Activated naive CD4-positive, alpha-beta T cell treated with Interleukin-2 at 50 U/mL for 16 hours (primary cell): ENCODE data around the gene SPTBN5.

ENCODE experiments used
- DNase-seq: peaks from one replicate; pipeline ENCODE4 v3.0.0-alpha.2; 2020

SPTBN5 gene

DNA sequence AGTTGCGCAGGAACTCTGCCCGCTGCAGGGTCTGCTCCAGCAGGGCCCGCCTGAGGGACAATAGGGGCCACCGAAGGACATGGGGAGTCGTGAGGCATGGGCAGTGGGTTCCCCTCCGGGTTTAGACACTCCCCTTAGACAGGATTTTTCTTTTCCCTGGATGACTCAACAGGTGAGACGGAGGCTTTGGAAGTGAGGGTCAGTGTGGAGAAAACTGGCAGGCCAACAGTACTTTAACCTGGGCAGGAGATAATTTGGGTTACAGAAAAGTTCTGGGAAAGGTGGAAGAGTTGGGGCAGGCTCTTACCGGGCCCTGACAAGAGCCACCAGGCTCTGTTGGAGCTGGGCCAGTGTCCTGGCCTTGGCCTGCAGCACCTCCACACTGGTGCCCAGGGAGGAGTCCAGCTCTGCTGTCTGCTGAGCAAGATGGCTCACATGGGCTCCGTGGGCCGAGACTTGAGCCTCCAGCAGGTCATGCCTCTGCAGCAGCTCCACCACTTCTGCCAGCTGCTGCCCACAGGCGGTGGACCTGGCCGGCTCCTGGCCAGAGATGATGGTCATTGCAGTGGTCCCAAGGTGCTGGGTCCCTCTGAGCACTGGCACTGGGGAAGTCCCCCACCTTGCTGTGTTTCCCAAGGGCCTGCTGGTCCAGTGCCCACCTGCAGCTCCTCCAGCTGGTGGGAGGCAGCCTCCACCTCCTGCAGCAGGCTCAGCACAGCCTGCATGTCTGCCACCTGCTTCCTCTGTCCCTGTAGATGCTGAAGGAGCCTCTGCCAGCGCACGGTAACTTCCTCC is 11.0 kb downstream of the SPTBN5 start:
- no peak for DNase-seq

DNA sequence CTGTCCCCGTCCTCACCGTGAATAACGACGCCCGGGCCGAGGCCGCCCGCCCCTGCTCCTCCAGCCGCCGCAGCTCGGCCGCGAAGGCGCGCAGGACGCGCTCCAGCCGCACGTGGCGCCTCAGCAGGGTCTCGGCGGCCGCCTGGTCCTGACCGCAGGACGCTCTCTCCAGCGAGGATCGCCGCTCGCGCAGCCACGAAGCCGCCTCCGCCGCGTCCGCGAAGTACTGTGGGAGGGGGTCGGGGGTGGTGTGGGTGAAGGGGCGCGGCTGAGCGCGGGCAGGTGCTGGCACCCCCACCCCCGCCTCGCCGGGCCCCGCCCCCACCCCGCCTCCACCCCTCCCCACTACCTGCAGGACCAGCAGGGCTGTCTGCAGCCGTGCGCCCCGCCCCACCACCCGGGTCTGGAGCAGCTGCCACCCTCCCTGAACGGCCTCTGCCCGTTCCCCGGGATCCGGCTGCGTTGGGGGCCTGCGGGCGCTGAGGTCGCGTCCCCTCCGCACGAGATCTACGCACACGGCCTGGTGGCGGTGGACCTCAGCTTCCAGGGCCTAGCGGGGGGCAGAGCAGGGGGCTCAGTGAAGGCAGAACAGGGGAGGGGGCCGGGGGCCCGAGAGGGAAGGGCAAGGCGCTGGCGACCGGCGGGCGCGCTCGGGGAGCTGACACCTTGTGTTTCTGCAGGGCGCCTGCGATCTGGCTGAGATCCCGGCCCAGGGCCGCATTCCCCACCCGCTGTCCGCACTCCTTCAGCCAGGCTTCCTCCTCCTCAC is 11.7 kb downstream of the SPTBN5 start:
- no peak for DNase-seq

DNA sequence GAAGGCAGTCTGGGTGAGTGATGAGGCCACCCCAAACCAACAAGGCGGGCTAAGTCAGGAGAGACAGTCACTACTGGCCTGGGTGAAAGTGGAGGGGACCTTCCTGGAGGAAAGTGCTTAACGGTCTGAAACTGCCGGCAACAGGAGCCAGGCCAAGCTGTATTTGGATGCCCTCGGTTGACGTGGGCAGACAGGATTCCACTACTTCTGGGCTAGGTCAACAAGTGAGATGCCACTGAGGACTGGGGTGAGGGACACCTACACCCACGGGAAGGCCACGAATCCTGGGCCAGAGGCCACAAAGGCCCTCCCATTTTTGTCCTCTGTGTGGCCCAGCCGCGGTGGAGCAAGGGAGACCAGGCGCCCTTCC is 12.3 kb downstream of the SPTBN5 start:
- DNase-seq: no peak

DNA sequence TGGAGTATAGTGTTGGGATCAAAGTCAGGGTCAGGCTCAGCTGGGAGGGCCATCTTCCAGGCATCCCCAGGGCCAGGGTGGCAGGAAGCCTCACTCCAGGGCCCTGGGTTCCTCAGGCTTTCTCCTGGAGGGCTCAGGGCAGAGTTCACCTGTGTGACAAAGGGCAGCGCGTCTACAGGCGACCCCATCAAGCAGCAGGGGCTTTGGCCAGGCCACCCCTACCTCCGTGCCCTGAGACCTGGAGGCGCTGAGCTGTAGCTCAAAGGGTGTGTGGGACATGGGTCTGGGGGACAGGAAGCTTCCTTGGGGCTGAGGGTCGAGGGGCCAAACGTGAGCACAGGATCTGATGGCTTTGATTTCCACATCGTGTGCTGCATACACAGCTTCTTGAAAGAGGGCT is 12.8 kb downstream of the SPTBN5 start:
- DNase-seq: no peak

DNA sequence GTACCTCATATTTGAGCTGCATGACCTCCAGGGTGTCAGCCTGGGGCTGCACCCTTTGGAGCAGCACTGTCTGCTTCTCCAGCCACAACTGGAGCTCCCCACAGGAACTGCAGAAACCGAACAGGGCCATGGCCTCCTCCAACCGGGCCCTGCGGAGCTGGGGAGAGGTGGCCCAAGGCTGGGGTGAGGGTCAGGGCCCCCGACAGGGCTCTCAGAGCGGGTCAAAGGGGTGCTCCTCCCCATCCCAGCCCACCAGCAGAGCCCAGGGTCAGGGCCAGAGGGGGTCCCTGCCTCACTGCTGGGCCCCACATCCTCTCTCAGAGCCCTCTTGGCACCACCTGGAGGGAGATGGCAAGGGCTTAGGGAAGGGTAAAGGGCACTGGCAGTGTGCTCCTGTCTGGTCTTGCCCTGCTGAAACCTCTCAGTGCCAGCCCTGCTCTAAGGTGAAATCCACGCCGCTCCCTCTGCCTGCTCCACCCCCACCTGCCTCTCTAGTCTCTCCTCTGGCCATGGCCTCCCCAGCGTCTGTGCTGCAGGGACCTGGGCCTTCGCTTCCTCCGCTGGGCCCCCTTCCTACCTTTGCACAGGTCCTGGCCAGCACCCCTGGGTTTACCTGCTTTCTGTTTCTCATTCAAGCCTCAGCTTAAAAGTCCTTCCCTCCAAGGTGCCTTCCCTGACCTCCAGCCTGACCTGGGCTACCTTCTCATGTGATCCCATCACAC is 13.5 kb downstream of the SPTBN5 start:
- DNase-seq: no peak

DNA sequence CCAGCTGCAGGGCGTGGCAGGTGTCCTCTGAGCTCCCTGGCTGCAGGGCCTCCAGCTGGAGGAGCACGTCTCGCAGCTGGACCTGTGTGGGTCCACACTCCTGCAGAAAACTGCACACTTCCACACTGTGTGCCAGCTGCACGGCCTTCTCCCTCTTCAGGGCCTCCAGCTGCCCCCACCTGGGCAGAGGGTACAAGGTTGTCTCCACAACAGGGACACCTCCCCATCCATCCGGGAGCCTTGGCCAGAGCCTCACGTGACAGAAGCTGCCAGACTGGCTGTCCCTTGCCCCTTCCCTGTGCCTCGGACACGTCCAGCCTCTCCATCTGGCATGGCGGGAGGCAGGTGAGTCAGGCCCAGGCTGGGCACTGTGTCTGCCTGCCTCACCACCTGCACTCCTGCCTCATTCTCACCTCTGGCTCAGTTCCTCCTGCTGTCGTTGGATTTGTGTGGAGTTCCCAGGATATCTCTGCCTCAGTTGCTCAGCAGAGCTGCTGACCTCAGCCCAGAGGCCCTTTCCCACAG is 14.5 kb downstream of the SPTBN5 start:
- DNase-seq: no peak

DNA sequence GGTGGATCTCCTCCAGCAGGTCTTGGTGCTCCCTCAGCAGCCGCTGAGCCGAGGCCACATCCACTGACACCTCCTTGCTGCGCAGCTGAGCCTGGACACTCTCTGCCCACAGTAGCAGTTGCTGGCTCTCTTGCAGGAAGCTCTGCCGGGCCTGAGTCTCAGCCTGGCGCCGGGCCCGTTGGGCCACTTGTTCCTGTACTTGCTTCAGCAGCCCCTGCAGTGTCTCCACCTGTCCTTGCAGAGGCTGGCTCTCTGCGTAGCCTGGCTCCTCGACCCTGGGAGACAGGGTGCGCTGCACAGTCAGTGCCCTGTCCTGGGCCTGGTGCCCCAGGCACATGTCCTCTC is 15.5 kb downstream of the SPTBN5 start:
- DNase-seq: no peak

DNA sequence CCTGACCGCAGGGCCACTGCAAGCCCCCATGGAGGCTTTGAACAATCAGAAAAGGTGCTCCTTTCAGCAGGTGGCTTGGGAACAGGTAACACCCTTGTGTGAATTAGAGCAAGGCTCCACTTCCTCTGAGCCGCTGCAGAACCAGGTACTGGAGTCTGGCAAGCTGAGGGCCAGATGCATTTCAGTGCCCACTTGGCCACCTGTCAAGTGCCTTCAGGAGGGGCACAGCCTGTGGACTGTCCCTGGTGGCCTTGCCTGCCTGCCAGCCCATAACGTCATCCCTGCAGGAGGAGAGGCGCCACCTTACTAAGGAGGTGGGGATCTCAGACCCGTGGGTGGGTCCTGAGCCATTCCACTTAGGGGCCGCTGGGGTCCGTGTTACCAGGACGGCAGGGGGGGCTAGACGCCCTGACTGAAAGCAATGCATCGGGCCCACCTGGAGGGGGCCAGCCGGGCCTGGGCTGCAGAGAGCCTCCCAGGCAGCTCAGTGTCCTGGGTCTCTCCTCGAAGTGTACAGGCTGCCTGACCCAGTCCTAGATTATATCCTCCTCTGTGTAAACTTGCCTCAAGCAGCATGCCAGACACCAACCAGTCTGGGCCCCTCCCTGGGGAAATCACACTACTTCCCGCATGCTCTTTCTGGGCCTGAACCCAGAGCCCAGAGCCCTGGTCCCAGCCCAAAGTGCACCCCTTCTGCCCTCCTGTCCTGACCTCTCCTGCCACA is 16.1 kb downstream of the SPTBN5 start:
- no peak for DNase-seq

DNA sequence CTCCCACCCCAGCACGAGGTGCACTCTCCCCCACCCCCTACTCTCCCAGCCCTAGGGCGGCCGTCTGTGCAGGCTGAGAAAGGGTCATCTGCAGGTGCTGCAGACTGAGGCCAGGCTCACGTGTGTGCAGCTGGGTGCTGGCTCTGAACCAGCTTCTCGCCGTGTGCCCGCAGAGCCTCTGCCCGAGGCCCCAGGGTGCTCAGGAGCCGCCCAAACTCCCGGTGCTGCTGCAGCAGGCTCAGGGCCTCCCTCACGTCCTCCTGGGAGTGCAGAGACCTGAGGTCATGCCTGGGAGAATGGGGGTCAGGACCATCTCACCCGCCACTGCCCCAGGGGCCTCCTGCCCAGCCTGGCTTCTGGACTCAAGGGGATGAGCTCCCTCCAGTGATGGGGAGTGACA is 17.2 kb downstream of the SPTBN5 start:
- no peak for DNase-seq

DNA sequence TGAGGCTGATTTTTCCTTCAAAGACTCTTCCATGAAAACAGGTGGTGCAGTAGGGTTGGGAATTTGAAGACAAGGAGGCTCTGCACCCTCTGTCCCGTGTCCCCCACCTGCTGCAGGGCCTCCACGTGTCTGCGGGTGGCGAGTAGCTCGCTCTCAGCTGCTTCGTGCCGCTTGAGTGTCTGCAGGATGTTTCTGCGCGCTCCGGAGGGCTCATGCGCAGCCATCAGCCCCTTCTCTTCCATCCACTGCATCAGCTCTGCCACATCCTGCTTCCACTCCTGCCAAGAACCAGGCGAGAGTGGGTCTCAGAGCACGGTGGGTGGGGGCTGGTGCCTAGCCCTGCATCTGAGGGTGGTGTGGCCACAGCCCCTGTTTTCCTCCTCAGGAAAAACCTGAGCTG is 17.8 kb downstream of the SPTBN5 start:
- DNase-seq: no peak

DNA sequence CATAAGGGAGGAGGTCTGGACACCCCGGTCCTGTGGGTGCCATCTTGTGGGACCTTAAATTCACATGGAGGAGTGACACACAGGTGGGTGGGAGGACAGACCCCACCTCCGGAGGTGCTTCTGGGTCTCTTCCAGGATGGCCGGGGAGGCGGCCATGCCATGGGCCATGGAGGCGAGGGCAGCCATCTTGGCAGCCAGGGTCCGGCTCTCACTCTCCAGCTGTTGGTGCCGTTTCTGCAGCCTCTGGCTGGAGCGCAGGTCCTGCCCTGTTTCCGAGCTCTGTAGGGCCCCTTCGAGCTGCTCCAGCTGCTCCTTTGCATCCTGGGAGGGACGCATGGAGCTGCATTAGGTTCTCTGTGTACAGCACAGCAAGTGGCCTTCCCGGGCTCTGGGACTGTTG is 19.1 kb downstream of the SPTBN5 start:
- DNase-seq: no peak

DNA sequence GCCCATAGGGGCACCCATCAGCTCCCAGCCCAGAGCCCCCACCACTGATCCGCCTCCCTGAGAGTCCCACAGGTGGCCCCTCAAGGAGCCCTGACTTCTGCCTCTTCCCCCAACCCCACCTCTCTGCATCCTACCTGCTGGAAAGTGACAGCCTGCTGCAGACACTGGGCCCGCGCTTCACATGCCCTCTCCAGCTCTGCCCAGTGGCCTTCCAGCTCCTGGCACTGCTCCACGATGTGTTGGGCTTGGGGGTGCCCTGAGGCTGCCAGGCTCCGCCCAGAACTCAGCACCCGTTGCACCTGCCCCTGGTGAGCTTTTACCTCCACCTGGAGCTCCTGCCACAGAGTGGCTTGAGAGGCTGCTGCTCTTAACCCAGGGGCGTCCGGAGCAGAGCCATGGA is 20.1 kb downstream of the SPTBN5 start:
- no peak for DNase-seq

DNA sequence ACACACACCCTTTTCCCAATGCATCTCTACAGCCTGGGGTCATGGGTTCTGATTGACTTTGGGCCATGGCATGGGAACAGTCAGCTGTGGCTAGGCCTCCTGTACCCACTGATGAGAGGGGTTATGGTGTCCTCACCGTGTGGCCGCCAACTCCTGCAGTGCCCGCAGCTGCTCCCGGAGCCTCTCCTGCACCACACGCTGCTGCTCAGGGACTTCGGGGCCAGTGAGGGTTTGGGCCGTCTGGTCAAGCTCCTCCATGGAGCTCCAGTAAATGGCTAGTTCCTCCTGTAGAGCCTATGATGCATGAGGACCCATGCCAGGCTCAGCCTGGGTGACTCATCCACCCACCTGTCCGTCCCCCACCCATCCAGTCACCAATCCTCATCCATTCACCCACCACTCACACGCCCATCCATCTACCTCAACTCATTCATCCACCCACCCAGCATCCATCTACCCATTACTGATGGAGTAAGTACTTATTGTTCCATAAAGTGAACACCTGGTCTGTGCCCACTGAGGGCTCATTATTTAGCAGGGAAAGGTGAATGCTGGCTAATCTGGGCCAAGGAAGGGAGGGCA is 21.6 kb downstream of the SPTBN5 start:
- no peak for DNase-seq

DNA sequence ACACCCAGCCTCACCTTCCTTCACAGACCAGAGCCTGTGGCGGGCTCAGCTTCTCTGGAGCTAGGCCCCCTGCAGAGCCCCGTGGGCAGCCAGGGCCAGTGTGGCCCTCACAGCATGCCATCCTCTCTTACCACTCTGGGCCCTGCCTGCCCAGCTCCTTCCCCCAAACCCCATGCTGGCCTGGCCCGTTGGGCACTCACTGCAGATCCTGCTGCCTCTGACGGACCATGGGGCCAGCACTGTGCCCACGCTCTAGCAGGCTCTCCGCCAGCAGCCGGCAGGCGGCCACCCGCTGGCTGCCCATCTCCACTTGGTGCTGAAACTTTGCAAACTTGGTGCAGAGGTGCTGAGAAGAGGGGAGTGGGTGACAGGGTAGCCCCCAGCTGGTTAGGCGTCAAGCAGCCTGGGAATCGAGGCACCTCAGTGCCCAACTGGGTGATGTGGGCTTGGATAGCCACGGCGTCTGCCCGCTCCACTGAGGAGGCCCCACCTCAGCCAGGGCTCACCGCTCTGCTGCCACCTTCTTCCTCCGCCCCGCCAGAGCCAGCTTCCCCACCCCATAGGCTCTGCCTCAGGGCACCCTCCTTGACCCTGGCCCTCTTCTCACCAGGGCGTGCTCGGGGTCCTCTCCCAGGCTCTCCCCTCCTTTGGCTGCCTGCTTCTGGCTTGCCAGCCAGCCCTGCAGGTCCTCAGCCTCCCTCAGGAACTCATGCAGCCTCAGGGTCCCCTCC is 22.5 kb downstream of the SPTBN5 start:
- DNase-seq: no peak

DNA sequence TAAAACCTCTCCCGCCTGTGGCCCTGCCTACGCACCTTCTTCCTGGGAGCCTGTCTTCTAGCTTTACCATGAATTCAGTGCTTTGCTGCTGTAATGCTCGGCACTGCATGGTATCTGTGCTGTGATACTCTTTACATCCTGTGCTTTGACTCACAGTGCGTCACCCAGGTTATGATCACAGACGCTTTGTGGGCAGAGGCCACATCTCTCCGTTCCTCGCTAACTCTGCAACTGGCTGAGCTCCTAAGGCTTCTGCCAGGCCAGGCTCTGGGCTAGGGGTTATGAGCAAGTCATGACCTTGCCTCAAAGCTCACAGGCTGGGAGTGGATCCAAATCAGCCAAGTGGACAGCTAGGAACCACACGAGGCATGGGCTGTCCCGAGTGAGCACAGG is 23.2 kb downstream of the SPTBN5 start:
- DNase-seq: peak; percentile 55

DNA sequence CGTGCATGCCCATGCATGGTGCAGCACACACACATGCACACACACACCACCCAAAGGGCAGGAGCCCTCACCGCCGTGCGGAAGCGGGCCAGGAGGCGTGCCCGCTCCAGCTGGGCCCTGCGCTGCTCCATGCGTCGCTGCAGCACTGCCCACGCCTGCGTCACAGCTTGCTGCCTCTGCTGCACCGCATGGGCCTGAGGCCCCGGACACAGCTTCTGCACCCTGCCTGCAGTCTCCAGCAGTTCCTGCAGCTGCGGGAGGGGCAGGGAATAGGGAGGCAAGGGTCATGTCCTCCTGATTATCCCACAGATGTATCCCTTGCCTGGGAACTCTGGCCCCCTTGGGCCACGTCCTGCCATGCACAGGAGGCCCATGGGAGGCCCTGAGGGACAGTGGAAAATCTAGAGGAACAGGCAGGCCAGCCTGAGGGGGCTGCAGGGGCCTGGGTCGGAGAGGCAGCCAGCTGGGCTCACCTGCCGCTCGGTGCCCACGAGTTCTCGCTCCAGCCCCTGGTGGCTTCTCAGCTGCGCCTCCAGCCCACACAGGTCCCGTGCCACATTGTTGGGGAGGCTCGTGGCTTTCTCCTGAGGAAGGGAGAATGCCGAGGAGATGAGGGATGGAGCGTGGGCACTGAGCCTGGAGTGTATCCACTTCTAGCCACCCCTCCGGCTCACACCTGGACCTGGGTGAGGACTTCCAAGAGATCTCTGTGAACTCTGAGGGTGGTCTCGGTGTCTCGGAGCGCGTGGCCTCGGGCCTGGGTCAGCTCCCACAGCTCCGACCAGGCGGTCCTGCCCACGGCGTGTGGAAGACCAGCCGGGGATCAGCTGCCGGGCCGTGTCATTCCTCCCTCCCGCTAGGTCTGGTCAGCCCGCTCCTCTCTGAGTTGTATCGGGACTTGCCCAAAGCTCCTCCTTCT is 23.8 kb downstream of the SPTBN5 start:
- no peak for DNase-seq

DNA sequence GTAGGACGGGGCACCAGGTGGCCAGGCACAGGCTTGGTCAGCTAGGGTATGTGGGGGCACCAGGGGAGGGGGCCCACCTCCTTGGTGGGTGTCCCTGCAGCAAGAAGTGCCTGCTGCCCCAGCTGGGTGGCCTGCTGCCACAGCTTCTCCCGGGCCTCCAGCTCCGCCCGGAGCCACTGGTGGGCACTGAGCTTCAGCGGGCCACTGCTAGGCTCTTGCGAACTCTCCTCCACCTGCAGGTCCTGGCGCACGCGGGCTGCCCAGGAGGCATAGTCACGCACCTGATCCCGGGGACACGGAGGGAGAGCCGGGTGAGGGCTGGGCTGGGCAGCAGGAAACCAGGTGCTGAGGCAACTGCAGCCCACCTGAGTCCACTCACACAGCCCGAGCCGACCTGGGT is 25.5 kb downstream of the SPTBN5 start:
- no peak for DNase-seq

DNA sequence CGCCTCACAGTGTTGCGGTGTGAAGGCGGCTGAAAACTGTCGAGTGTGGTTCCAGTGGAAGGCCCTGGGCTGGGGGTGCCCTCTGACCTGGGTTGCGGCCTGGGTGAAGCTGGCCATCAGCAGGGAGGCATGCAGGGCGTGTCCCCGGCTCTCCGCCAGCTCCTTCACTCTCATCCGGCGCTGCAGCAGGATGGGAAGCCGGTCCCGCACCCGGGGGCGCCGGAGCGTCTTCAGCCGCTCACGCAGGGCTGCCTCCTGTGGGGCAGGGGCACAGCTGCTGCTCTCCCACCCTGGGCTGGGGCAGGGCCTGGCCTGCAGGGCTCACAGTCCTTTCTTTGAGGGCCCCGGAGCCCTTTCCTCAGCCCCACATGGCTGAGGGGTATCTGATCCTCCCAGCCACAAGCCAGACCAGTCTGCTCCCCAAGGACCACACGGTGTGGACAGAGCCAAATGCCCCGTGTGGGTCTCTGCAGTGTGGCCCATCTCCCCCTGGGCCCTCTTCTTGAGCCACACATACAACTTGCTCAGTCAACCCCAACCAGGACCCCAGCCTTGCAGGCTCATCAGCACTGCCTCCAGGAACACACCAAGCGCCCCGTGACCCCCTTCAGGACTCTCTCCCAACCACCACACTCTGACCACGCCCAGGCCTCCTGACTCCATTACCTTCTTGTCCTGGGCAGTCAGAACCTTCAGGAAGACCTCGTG is 26.8 kb downstream of the SPTBN5 start:
- no peak for DNase-seq

DNA sequence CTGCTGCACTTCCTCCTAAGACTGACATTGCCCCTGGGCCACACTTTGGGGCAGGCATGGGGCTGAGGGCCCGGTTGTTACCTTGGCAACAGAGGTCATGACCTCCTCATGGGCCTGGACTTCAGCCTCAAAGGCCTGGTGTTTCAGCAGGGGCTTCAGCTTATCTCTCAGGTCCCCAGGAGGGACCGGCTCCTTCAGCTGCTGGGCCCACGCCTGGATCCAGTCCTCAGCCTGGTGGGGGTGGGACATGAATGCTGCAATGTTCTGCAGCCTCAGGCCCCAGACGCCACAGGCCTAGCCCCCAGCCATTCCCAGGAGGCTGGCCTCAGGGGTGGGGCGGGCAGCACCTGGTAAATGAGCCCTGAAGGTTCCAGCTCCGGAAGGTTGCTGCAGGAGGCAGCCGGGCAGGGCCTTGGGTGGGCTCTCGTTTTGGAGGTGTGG is 27.6 kb downstream of the SPTBN5 start:
- no peak for DNase-seq

DNA sequence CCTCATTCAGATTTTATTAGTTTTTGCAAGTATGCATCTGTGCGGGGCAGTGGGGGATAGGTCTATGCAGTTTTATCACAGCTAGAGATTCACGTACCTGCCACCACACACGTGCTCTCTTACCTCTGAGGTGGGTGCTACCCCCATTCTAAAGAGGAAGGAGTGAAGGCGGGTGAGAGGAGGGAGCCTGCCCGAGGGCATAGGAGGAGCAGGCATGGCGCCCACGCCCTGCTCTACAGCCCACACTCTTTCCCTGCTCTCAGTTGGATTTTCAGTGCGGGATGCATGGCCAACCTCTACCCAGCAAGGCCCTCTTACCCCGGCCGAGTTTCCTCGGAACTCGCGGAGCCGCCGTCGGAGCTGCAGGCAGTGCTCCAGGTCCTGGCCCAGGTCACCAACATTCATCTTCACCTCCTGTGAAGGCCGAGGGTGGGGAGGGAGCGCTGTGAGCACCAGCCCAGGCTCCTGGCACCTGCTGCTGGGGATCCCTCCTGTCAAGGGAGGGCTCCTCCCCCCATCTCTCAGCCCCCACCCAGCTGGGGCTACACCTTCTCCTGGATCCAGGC is 28.3 kb downstream of the SPTBN5 start:
- no peak for DNase-seq
